ENCODE measurements around the gene LIPJ. TPM values are rescaled to one million over a fixed set of nuclear protein-coding genes. Genes with fewer than 3 reads are reported as not detected.

LIPJ gene
- total RNA-seq, 1 experiment from 2014 or later, result 0.09 TPM

- TF ChIP-seq, protein P1, sequence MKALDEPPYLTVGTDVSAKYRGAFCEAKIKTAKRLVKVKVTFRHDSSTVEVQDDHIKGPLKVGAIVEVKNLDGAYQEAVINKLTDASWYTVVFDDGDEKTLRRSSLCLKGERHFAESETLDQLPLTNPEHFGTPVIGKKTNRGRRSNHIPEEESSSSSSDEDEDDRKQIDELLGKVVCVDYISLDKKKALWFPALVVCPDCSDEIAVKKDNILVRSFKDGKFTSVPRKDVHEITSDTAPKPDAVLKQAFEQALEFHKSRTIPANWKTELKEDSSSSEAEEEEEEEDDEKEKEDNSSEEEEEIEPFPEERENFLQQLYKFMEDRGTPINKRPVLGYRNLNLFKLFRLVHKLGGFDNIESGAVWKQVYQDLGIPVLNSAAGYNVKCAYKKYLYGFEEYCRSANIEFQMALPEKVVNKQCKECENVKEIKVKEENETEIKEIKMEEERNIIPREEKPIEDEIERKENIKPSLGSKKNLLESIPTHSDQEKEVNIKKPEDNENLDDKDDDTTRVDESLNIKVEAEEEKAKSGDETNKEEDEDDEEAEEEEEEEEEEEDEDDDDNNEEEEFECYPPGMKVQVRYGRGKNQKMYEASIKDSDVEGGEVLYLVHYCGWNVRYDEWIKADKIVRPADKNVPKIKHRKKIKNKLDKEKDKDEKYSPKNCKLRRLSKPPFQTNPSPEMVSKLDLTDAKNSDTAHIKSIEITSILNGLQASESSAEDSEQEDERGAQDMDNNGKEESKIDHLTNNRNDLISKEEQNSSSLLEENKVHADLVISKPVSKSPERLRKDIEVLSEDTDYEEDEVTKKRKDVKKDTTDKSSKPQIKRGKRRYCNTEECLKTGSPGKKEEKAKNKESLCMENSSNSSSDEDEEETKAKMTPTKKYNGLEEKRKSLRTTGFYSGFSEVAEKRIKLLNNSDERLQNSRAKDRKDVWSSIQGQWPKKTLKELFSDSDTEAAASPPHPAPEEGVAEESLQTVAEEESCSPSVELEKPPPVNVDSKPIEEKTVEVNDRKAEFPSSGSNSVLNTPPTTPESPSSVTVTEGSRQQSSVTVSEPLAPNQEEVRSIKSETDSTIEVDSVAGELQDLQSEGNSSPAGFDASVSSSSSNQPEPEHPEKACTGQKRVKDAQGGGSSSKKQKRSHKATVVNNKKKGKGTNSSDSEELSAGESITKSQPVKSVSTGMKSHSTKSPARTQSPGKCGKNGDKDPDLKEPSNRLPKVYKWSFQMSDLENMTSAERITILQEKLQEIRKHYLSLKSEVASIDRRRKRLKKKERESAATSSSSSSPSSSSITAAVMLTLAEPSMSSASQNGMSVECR (CRISPR knock-in tag; IDR thresholded peaks at IDR 0.05; ENCODE audit: borderline replicate concordance), result no peak
- no peak for TF ChIP-seq ZNF532 (CRISPR knock-in tag; IDR thresholded peaks at IDR 0.05; ENCODE audit: borderline replicate concordance)
- TF ChIP-seq TEAD1 (CRISPR knock-in tag; IDR thresholded peaks at IDR 0.05), result no peak
Measured at GRCh38 chr10:88551246-88551645, 35.3 kb upstream of the LIPJ start (continued).

DNA sequence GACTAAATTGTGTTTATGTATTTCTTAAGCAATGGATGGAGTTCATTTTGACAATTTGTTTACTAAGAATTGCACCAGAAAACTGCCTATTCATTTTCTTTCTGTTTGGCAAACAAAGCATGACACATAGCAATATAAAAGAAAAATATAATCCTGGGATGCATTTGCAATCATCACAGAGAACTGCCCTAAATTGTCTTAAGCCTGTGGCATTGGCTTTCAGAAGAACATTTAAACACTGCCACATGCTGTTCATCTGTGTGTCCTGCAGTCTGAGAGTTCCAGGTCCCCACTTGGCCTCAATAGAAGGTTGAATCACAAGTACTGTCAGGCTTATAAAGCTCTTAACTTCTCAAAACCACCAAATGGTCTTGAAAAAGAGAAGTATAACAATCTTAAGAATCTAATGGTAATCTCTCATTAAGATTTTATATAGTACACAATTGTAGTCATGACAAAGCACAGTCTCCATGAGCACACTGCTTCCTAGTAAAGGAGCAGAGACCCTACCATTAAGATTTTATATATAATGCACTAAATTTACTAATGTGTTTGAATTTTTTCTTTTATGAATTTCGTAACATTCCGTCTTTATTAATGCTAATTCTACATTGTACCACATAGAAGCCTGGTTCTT is 33.3 kb upstream of the LIPJ start:
- H3K4me3 Mint-ChIP-seq, result no peak overlapping the region
- H3K4me1 Mint-ChIP-seq, result peaks cover 5% of the 10 kb centered on the region; the same call in 1 of the 2 replicates
- H3K27ac Mint-ChIP-seq, result no peak overlapping the region
- peak; percentile 90 for ATAC-seq
- H3K27me3 Mint-ChIP-seq (ENCODE audit: low read depth), result no peaks in the 10 kb centered on the region
- ChIA-PET POLR2A (no interaction called here), CTCF (interaction anchor here (0.5 to 1.5 kb wide), 3 partner anchors 30 to 115 kb away, joined by 4 to 7 read pairs (median 4); partner anchors contain the start of gene RNLS)
- TF ChIP-seq, protein P2, sequence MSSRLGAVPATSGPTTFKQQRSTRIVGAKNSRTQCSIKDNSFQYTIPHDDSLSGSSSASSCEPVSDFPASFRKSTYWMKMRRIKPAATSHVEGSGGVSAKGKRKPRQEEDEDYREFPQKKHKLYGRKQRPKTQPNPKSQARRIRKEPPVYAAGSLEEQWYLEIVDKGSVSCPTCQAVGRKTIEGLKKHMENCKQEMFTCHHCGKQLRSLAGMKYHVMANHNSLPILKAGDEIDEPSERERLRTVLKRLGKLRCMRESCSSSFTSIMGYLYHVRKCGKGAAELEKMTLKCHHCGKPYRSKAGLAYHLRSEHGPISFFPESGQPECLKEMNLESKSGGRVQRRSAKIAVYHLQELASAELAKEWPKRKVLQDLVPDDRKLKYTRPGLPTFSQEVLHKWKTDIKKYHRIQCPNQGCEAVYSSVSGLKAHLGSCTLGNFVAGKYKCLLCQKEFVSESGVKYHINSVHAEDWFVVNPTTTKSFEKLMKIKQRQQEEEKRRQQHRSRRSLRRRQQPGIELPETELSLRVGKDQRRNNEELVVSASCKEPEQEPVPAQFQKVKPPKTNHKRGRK (CRISPR knock-in tag; IDR thresholded peaks at IDR 0.05; ENCODE audit: borderline replicate concordance), result no peak
- peak; percentile 11; the same call in 1 of the 2 replicates for TF ChIP-seq CTCF (IDR thresholded peaks at IDR 0.05)
- TF ChIP-seq PREB (CRISPR knock-in tag; IDR thresholded peaks at IDR 0.05; ENCODE audit: borderline replicate concordance), result no peak
- TF ChIP-seq FOXK1 (CRISPR knock-in tag; IDR thresholded peaks at IDR 0.05), result no peak
- TF ChIP-seq, protein P3, sequence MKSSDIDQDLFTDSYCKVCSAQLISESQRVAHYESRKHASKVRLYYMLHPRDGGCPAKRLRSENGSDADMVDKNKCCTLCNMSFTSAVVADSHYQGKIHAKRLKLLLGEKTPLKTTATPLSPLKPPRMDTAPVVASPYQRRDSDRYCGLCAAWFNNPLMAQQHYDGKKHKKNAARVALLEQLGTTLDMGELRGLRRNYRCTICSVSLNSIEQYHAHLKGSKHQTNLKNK (CRISPR knock-in tag; IDR thresholded peaks at IDR 0.05), result no peak
- TF ChIP-seq ZNF532 (CRISPR knock-in tag; IDR thresholded peaks at IDR 0.05; ENCODE audit: borderline replicate concordance), result no peak
- TF ChIP-seq, protein P4, sequence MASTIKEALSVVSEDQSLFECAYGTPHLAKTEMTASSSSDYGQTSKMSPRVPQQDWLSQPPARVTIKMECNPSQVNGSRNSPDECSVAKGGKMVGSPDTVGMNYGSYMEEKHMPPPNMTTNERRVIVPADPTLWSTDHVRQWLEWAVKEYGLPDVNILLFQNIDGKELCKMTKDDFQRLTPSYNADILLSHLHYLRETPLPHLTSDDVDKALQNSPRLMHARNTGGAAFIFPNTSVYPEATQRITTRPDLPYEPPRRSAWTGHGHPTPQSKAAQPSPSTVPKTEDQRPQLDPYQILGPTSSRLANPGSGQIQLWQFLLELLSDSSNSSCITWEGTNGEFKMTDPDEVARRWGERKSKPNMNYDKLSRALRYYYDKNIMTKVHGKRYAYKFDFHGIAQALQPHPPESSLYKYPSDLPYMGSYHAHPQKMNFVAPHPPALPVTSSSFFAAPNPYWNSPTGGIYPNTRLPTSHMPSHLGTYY (CRISPR knock-in tag; IDR thresholded peaks at IDR 0.05), result no peak
- TF ChIP-seq ELF4 (CRISPR knock-in tag; IDR thresholded peaks at IDR 0.05; ENCODE audit: low read depth), result no peak
- no peaks in the 10 kb centered on the region for H3K9me3 Mint-ChIP-seq
- H3K36me3 Mint-ChIP-seq, result no peaks in the 10 kb centered on the region
- DNase-seq (ENCODE audit: low spot score), result peak; percentile 13
